ENCODE results near the gene MARCHF5.

MARCHF5 gene, protein sequence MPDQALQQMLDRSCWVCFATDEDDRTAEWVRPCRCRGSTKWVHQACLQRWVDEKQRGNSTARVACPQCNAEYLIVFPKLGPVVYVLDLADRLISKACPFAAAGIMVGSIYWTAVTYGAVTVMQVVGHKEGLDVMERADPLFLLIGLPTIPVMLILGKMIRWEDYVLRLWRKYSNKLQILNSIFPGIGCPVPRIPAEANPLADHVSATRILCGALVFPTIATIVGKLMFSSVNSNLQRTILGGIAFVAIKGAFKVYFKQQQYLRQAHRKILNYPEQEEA

DNA sequence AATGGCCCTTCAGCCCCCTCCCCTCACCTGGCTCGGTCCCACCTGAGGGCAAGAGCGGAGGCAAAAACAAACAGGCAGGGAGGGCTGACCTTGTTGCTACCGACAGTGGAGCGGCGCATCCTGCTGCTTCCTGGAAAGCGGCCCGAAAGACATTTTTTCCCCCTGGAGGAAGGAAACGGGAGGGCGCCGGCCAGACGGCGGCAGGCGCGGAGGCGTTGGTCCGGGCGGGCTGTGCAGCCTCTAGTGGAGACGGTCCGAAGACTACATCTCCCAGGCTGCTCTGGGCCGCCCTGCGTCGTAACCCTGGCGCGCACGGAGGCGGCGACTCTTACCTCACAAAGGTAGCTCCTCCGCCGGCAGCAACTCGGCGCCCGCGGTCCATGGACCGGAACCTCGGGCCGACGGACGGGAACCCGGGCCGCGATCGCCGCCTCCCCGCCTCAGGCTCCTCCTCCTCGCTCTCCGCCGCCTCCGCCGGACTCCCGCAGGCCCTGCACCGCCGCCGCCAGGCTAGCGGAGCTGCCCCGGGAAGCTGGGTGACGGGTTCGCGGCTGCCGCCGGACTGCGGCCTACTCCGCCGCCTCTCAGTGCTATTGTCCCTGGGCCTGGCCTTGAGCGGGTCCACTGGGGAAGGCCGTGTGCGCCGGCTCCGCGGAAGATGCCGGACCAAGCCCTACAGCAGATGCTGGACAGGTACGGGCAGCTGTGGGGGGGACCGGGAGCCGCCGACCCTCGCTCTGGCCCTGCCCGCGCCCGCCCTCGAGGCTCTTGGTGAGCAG lies at the start of gene MARCHF5, which contains the start of gene CPEB3:
MARCHF5 (plus strand) TSS at position 331 of the 779 bp plus-strand sequence; CDS start at position 659, 328 bp downstream.
CPEB3 (minus strand) TSS at position 242 of the 779 bp plus-strand sequence. CDS start 50,728 bp downstream, outside the sequence.
- TF ChIP-seq ZFX (IDR thresholded peaks at IDR 0.05; ENCODE audit: borderline replicate concordance): peak; percentile 57; the same call in 1 of the 2 replicates
- TF ChIP-seq, protein P1, sequence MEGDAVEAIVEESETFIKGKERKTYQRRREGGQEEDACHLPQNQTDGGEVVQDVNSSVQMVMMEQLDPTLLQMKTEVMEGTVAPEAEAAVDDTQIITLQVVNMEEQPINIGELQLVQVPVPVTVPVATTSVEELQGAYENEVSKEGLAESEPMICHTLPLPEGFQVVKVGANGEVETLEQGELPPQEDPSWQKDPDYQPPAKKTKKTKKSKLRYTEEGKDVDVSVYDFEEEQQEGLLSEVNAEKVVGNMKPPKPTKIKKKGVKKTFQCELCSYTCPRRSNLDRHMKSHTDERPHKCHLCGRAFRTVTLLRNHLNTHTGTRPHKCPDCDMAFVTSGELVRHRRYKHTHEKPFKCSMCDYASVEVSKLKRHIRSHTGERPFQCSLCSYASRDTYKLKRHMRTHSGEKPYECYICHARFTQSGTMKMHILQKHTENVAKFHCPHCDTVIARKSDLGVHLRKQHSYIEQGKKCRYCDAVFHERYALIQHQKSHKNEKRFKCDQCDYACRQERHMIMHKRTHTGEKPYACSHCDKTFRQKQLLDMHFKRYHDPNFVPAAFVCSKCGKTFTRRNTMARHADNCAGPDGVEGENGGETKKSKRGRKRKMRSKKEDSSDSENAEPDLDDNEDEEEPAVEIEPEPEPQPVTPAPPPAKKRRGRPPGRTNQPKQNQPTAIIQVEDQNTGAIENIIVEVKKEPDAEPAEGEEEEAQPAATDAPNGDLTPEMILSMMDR (IDR thresholded peaks at IDR 0.05): peak; percentile 55
- H3K27ac ChIP-seq: peak within 1 kb of the TSS; percentile 90

- TF ChIP-seq ZFX (IDR thresholded peaks at IDR 0.05; ENCODE audit: borderline replicate concordance): no peak
- TF ChIP-seq, protein P1 (IDR thresholded peaks at IDR 0.05): no peak
- H3K27ac ChIP-seq: peak overlapping the region; percentile 93
Measured at GRCh38 chr10:92241501-92241900, 49.5 kb upstream of the MARCHF5 start.

GRCh38 chr10:92242380-92242779 lies 48.6 kb upstream of the MARCHF5 start:
- TF ChIP-seq, protein P1 (IDR thresholded peaks at IDR 0.05): no peak
- TF ChIP-seq ZFX (IDR thresholded peaks at IDR 0.05; ENCODE audit: borderline replicate concordance): no peak
- H3K27ac ChIP-seq: peak overlapping the region; percentile 93

DNA sequence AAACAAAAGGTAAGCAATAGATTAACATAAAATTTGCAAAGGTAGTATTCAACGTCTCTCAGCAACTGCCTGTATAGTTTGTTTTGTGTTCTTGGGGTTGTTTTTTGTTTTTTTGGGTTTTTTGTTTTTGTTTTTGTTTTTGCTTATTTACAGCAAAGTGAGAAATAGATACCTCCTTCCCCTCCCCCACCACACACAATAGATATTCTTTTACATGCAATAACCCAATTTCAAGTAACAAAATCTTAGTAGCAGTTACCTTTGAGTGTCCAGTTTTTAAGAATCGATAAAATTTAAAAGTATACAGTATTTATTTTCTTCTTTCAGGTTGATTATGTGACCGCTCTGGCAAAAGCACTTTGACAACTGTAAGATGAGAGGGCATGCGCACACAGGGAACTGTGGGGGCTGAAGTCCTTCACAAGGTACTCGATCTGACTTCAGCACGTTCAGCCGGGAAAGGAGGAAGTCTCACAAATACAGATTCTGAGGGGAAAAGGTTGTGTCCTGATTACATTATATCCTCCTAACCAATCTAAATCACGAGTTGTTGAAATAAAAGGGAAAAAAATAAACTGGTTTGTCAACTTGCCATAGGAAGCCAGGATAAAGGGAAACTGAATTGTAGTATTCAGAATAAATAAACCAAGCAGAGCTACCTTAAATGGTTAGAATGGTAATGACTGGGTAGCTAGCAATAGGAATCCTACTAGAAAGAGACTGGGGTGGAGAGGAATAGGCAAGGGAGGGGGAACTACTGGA lies 47.9 kb upstream of the MARCHF5 start:
- H3K27ac ChIP-seq: peak overlapping the region; percentile 93
- TF ChIP-seq, protein P1 (IDR thresholded peaks at IDR 0.05): no peak
- no peak for TF ChIP-seq ZFX (IDR thresholded peaks at IDR 0.05; ENCODE audit: borderline replicate concordance)

- H3K27ac ChIP-seq: no peak overlapping the region
- TF ChIP-seq ZFX (IDR thresholded peaks at IDR 0.05; ENCODE audit: borderline replicate concordance): no peak
Measured at GRCh38 chr10:92244796-92245195, 46.2 kb upstream of the MARCHF5 start.

GRCh38 chr10:92248566-92248965 lies 42.4 kb upstream of the MARCHF5 start:
- no peak overlapping the region for H3K27ac ChIP-seq
- no peak for TF ChIP-seq ZFX (IDR thresholded peaks at IDR 0.05; ENCODE audit: borderline replicate concordance)
- TF ChIP-seq, protein P1 (IDR thresholded peaks at IDR 0.05): no peak

- no peak overlapping the region for H3K27ac ChIP-seq
- no peak for TF ChIP-seq ZFX (IDR thresholded peaks at IDR 0.05; ENCODE audit: borderline replicate concordance)
- TF ChIP-seq, protein P1 (IDR thresholded peaks at IDR 0.05): no peak
Measured at GRCh38 chr10:92263396-92263795, 27.6 kb upstream of the MARCHF5 start.

All from 22Rv1 (cell line).